Measurements from ENCODE around the gene CSF3R. TPM values are rescaled to one million over a fixed set of nuclear protein-coding genes. Genes with fewer than 3 reads are reported as not detected.
"Not testable (repeated sequence)": the region's sequence is repeated elsewhere in the genome, so short reads cannot be mapped to it uniquely, and the experiment has no call there.

CSF3R gene
- total RNA-seq, 1 donor, result 153 TPM

- H3K27me3 ChIP-seq (ENCODE audit: insufficient read depth, low read length), result no peaks in the 10 kb centered on the region
Observed at GRCh38 chr1:36479505-36480051, 3.1 kb downstream of the CSF3R start.

GRCh38 chr1:36477615-36478014 lies 5.1 kb downstream of the CSF3R start:
- H3K27me3 ChIP-seq (ENCODE audit: insufficient read depth, low read length); H3K4me3 ChIP-seq (ENCODE audit: low read length); H3K9me3 ChIP-seq (ENCODE audit: low read depth, low read length): not testable (repeated sequence)
- peaks cover 33% of the 10 kb centered on the region for H3K4me1 ChIP-seq (ENCODE audit: insufficient read depth, low read length)

More at GRCh38 chr1:36479505-36480051, 3.1 kb downstream of the CSF3R start:
- Histone ChIP-seq H3K4me1 (ENCODE audit: insufficient read depth, low read length) (peaks cover 51% of the 10 kb centered on the region), H3K9me3 (ENCODE audit: low read depth, low read length) (no peaks in the 10 kb centered on the region), H3K4me3 (ENCODE audit: low read length) (no peak overlapping the region)

GRCh38 chr1:36476945-36477344 lies 5.8 kb downstream of the CSF3R start:
- Histone ChIP-seq H3K27me3 (ENCODE audit: insufficient read depth, low read length) (no peaks in the 10 kb centered on the region), H3K9me3 (ENCODE audit: low read depth, low read length) (no peaks in the 10 kb centered on the region), H3K4me1 (ENCODE audit: insufficient read depth, low read length) (peaks cover 31% of the 10 kb centered on the region), H3K4me3 (ENCODE audit: low read length) (no peak overlapping the region)

- Histone ChIP-seq H3K4me1 (ENCODE audit: insufficient read depth, low read length) (peaks cover 22% of the 10 kb centered on the region), H3K4me3 (ENCODE audit: low read length) (no peak overlapping the region), H3K9me3 (ENCODE audit: low read depth, low read length) (no peaks in the 10 kb centered on the region), H3K27me3 (ENCODE audit: insufficient read depth, low read length) (no peaks in the 10 kb centered on the region)
Observed at GRCh38 chr1:36475910-36476604, 6.7 kb downstream of the CSF3R start.

- Histone ChIP-seq H3K4me1 (ENCODE audit: insufficient read depth, low read length) (peaks cover 15% of the 10 kb centered on the region), H3K27me3 (ENCODE audit: insufficient read depth, low read length) (no peaks in the 10 kb centered on the region)
Observed at GRCh38 chr1:36475341-36475740, 7.4 kb downstream of the CSF3R start.

GRCh38 chr1:36472656-36473055 lies 10.1 kb downstream of the CSF3R start:
- Histone ChIP-seq H3K9me3 (ENCODE audit: low read depth, low read length) (no peaks in the 10 kb centered on the region), H3K27me3 (ENCODE audit: insufficient read depth, low read length) (no peaks in the 10 kb centered on the region), H3K4me3 (ENCODE audit: low read length) (no peak overlapping the region), H3K4me1 (ENCODE audit: insufficient read depth, low read length) (no peaks in the 10 kb centered on the region)

More at GRCh38 chr1:36475341-36475740, 7.4 kb downstream of the CSF3R start:
- Histone ChIP-seq H3K9me3 (ENCODE audit: low read depth, low read length) (no peaks in the 10 kb centered on the region), H3K4me3 (ENCODE audit: low read length) (no peak overlapping the region)

- Histone ChIP-seq H3K9me3 (ENCODE audit: low read depth, low read length) (no peaks in the 10 kb centered on the region), H3K4me3 (ENCODE audit: low read length) (no peak overlapping the region), H3K27me3 (ENCODE audit: insufficient read depth, low read length) (no peaks in the 10 kb centered on the region), H3K4me1 (ENCODE audit: insufficient read depth, low read length) (no peaks in the 10 kb centered on the region)
Observed at GRCh38 chr1:36471830-36472641, 10.7 kb downstream of the CSF3R start.

- H3K9me3 ChIP-seq (ENCODE audit: low read depth, low read length), result no peaks in the 10 kb centered on the region
- H3K4me1 ChIP-seq (ENCODE audit: insufficient read depth, low read length), result peaks cover 6% of the 10 kb centered on the region
- H3K27me3 ChIP-seq (ENCODE audit: insufficient read depth, low read length), result no peaks in the 10 kb centered on the region
- no peak overlapping the region for H3K4me3 ChIP-seq (ENCODE audit: low read length)
Observed at GRCh38 chr1:36469163-36469562, 13.6 kb downstream of the CSF3R start.

GRCh38 chr1:36467700-36468455 lies 14.8 kb downstream of the CSF3R start:
- Histone ChIP-seq H3K9me3 (ENCODE audit: low read depth, low read length) (no peaks in the 10 kb centered on the region), H3K27me3 (ENCODE audit: insufficient read depth, low read length) (no peaks in the 10 kb centered on the region), H3K4me3 (ENCODE audit: low read length) (no peak overlapping the region), H3K4me1 (ENCODE audit: insufficient read depth, low read length) (peaks cover 17% of the 10 kb centered on the region)

- no peaks in the 10 kb centered on the region for H3K27me3 ChIP-seq (ENCODE audit: insufficient read depth, low read length)
- peaks cover 17% of the 10 kb centered on the region for H3K4me1 ChIP-seq (ENCODE audit: insufficient read depth, low read length)
- H3K4me3 ChIP-seq (ENCODE audit: low read length), result no peak overlapping the region
- H3K9me3 ChIP-seq (ENCODE audit: low read depth, low read length), result no peaks in the 10 kb centered on the region
Observed at GRCh38 chr1:36467027-36467410, 15.7 kb downstream of the CSF3R start.

GRCh38 chr1:36466370-36467026 lies 16.2 kb downstream of the CSF3R start:
- Histone ChIP-seq H3K4me1 (ENCODE audit: insufficient read depth, low read length) (peaks cover 17% of the 10 kb centered on the region), H3K27me3 (ENCODE audit: insufficient read depth, low read length) (no peaks in the 10 kb centered on the region), H3K9me3 (ENCODE audit: low read depth, low read length) (no peaks in the 10 kb centered on the region), H3K4me3 (ENCODE audit: low read length) (no peak overlapping the region)

GRCh38 chr1:36465731-36466369 lies 16.9 kb downstream of the CSF3R start:
- Histone ChIP-seq H3K27me3 (ENCODE audit: insufficient read depth, low read length) (no peaks in the 10 kb centered on the region), H3K4me1 (ENCODE audit: insufficient read depth, low read length) (peaks cover 17% of the 10 kb centered on the region), H3K4me3 (ENCODE audit: low read length) (no peak overlapping the region), H3K9me3 (ENCODE audit: low read depth, low read length) (no peaks in the 10 kb centered on the region)

- Histone ChIP-seq H3K4me3 (ENCODE audit: low read length) (peak overlapping the region; percentile 96), H3K4me1 (ENCODE audit: insufficient read depth, low read length) (peaks cover 17% of the 10 kb centered on the region), H3K9me3 (ENCODE audit: low read depth, low read length) (no peaks in the 10 kb centered on the region)
Observed at GRCh38 chr1:36464605-36465393, 17.9 kb downstream of the CSF3R start.

More at GRCh38 chr1:36464605-36465393, 17.9 kb downstream of the CSF3R start:
- H3K27me3 ChIP-seq (ENCODE audit: insufficient read depth, low read length), result no peaks in the 10 kb centered on the region

All from mononuclear cell (primary cell).